Body of pancreas (tissue), 4 donors: ENCODE data around the gene CRISP1. TPM values are rescaled to one million over a fixed set of nuclear protein-coding genes. Genes with fewer than 3 reads are reported as not detected.

ENCODE experiments used
- ATAC-seq: fragments of 150-250 bp; one replicate; pipeline ENCODE4 v1.9.1; 2016
- DNase-seq, 4 donors: peaks; one replicate each; pipeline ENCODE4 v3.0.0-alpha.2; 2019
- H3K27ac ChIP-seq, 4 donors: fragments of 200-600 bp; sonication (generic); 1 replicate in 3 of 4; 2 replicates in 1 of 4; pipeline versions ENCODE4 v1.5.1 to v1.6.1; 2016 to 2019; ENCODE audit warnings: mild to moderate bottlenecking in 1 of 4, mixed read lengths in 1 of 4, moderate library complexity in 1 of 4
- H3K27me3 ChIP-seq, 2 donors: fragments of 200-600 bp; sonication (generic); one replicate each; pipeline ENCODE4 v1.6.0; 2016; ENCODE audit warnings: mild to moderate bottlenecking in 1 of 2
- H3K36me3 ChIP-seq, 2 donors: fragments of 200-600 bp; sonication (generic); replicated peaks in 1 of 2; 2 replicates each; pipeline ENCODE4 v1.5.1; 2016; ENCODE audit warnings: low read depth in 2 of 2; ENCODE audit not compliant: insufficient read depth in 1 of 2
- H3K4me1 ChIP-seq: fragments of 200-600 bp; sonication (generic); one replicate; pipeline ENCODE4 v1.6.0; 2016
- H3K4me3 ChIP-seq, 2 donors: fragments of 200-600 bp; sonication (generic); 1 replicate in 1 of 2; 2 replicates in 1 of 2; pipeline ENCODE4 v1.5.1; 2016 to 2019
- H3K9me3 ChIP-seq, 3 donors: fragments of 200-600 bp; sonication (generic); 1 replicate in 2 of 3; 2 replicates in 1 of 3; pipeline ENCODE4 v1.5.1; 2016
- CTCF ChIP-seq, 7 experiments: fragments of 450-650 bp in 4 of 7; fragments of 200-600 bp in 3 of 7; sonication (generic) in 3 of 7; IDR thresholded peaks; one replicate each; pipeline ENCODE4 v1.5.1; 2016 to 2019; ENCODE audit warnings: antibody characterized with exemption in 7 of 7
- POLR2A ChIP-seq, 3 donors: fragments of 450-650 bp; IDR thresholded peaks; one replicate each; pipeline ENCODE4 v1.6.1; 2016; ENCODE audit warnings: antibody characterized with exemption in 3 of 3, mild to moderate bottlenecking in 2 of 3
- WGBS, 2 donors: methylation state at CpG; one replicate each; pipeline ENCODE4 v1.1.5; 2017; 5-methylcytosine and 5-hydroxymethylcytosine counted together
- intact Hi-C: fragments of 100-400 bp; cut with DNase I; formaldehyde crosslinking; loops from one replicate; pipeline ENCODE4 v1.15.1; 2023
- total RNA-seq, 2 donors: library from RNA; depleted of rRNA; stranded (reverse); fragments of >200 nt; gene quantifications; one replicate each; pipeline ENCODE4 v1.1.0, GENCODE V29; 2016

CRISP1 gene
- not detected for total RNA-seq

- DNase-seq = no peak
- Histone ChIP-seq H3K36me3 (no peaks in the 10 kb centered on the region), H3K27me3 (no peaks in the 10 kb centered on the region), H3K9me3 (no peaks in the 10 kb centered on the region), H3K4me3 (no peak within 1 kb of the TSS), H3K4me1 (no peaks in the 10 kb centered on the region), H3K27ac (no peak within 1 kb of the TSS)
- WGBS, 2 donors = 48 to 65% methylated on average over 1 of the region's 1 CpG
- TF ChIP-seq CTCF (IDR thresholded peaks at IDR 0.05) (no peak), POLR2A (IDR thresholded peaks at IDR 0.05) (no peak)
- intact Hi-C loops = no loop called here
- no peak for ATAC-seq
These were observed at the start of gene CRISP1 for GRCh38 chr6:49866485-49866943. Gene CRISP1 (minus strand): TSS chr6:49866535. CDS start chr6:49857400, 9,135 bp downstream.

GRCh38 chr6:49915035-49915434, 48.7 kb upstream of the CRISP1 start:
- intact Hi-C loops = no loop called here
- Histone ChIP-seq H3K4me3 (no peak overlapping the region), H3K27ac (no peak overlapping the region), H3K27me3 (no peaks in the 10 kb centered on the region), H3K9me3 (no peaks in the 10 kb centered on the region), H3K36me3 (no peaks in the 10 kb centered on the region), H3K4me1 (no peaks in the 10 kb centered on the region)
- ATAC-seq (no peak), DNase-seq (no peak)
- WGBS, 2 donors = 12 to 17% methylated on average over 3 of the region's 3 CpGs
- TF ChIP-seq POLR2A (IDR thresholded peaks at IDR 0.05) = no peak
- TF ChIP-seq CTCF (IDR thresholded peaks at IDR 0.05) = no peak

GRCh38 chr6:49913636-49914375, 47.5 kb upstream of the CRISP1 start:
- H3K27me3 ChIP-seq = no peaks in the 10 kb centered on the region
- H3K4me1 ChIP-seq = no peaks in the 10 kb centered on the region
- no peaks in the 10 kb centered on the region for H3K36me3 ChIP-seq
- 72 to 75% methylated on average over 6 of the region's 6 CpGs for WGBS, 2 donors
- intact Hi-C loops = no loop called here
- H3K27ac ChIP-seq = no peak overlapping the region
- ATAC-seq (no peak), DNase-seq (no peak)
- TF ChIP-seq CTCF (IDR thresholded peaks at IDR 0.05) (no peak), POLR2A (IDR thresholded peaks at IDR 0.05) (no peak)
- no peaks in the 10 kb centered on the region for H3K9me3 ChIP-seq
- H3K4me3 ChIP-seq = no peak overlapping the region

GRCh38 chr6:49912196-49912595, 45.9 kb upstream of the CRISP1 start:
- TF ChIP-seq POLR2A (IDR thresholded peaks at IDR 0.05) (no peak), CTCF (IDR thresholded peaks at IDR 0.05) (no peak)
- H3K9me3 ChIP-seq = no peaks in the 10 kb centered on the region
- no peak for ATAC-seq
- WGBS, 2 donors = 67% methylated on average over 1 of the region's 1 CpG
- intact Hi-C loops = no loop called here
- no peak for DNase-seq
- no peaks in the 10 kb centered on the region for H3K27me3 ChIP-seq
- no peak overlapping the region for H3K27ac ChIP-seq
- no peaks in the 10 kb centered on the region for H3K4me1 ChIP-seq
- H3K4me3 ChIP-seq = no peak overlapping the region
- H3K36me3 ChIP-seq = no peaks in the 10 kb centered on the region

GRCh38 chr6:49911252-49911651, 44.9 kb upstream of the CRISP1 start:
- intact Hi-C loops = no loop called here
- Histone ChIP-seq H3K27ac (no peak overlapping the region), H3K9me3 (no peaks in the 10 kb centered on the region), H3K4me3 (no peak overlapping the region), H3K4me1 (no peaks in the 10 kb centered on the region), H3K27me3 (no peaks in the 10 kb centered on the region), H3K36me3 (no peaks in the 10 kb centered on the region)
- WGBS, 2 donors = 65 to 87% methylated on average over 2 of the region's 2 CpGs
- TF ChIP-seq CTCF (IDR thresholded peaks at IDR 0.05) (no peak), POLR2A (IDR thresholded peaks at IDR 0.05) (no peak)
- no peak for ATAC-seq
- DNase-seq = no peak
